Astrocyte of the spinal cord (primary cell): ENCODE data around the gene FGF3.

ENCODE experiments used
- DNase-seq: peaks from one replicate; pipeline ENCODE4 v3.0.0; 2011; ENCODE audit warnings: low read depth, low spot score
- H3K4me3 ChIP-seq: 2 replicates; pipeline ENCODE4 v1.5.1; 2011; ENCODE audit warnings: low read depth, mild to moderate bottlenecking, low read length, moderate library complexity
- in situ Hi-C: cut with HindIII; loops from 2 replicates; pipeline ENCODE4 v1.10.0; 2017; ENCODE audit warnings: low sequenced_read_pairs
- TF ChIP-seq, protein P1 (sequence below): IDR thresholded peaks from 2 replicates; pipeline ENCODE4 v1.5.1; 2012; ENCODE audit warnings: low read depth, mild to moderate bottlenecking, low read length, inconsistent platforms

The FGF3 gene

DNA sequence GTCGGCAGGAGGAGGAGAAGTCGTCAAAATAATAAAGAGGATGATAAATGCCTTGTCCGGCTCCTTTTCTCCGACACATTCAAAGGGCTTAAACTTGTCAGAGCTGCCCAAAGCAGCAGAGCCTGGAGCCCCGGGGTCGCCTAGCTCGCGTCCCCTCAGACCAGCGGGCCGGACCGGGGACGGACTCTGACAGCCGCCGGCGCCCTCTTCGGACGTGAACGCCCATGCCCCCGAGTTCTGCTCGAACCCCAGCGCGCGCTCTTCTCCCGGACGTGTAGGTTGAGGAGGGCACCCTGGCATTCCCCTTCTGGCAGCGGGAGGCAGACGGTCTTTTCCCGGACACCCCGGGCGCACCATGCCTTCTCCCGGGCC is 999 bp downstream of the FGF3 start:
- in situ Hi-C loops = no loop called here
- no peak overlapping the region for H3K4me3 ChIP-seq
- TF ChIP-seq, protein P1, sequence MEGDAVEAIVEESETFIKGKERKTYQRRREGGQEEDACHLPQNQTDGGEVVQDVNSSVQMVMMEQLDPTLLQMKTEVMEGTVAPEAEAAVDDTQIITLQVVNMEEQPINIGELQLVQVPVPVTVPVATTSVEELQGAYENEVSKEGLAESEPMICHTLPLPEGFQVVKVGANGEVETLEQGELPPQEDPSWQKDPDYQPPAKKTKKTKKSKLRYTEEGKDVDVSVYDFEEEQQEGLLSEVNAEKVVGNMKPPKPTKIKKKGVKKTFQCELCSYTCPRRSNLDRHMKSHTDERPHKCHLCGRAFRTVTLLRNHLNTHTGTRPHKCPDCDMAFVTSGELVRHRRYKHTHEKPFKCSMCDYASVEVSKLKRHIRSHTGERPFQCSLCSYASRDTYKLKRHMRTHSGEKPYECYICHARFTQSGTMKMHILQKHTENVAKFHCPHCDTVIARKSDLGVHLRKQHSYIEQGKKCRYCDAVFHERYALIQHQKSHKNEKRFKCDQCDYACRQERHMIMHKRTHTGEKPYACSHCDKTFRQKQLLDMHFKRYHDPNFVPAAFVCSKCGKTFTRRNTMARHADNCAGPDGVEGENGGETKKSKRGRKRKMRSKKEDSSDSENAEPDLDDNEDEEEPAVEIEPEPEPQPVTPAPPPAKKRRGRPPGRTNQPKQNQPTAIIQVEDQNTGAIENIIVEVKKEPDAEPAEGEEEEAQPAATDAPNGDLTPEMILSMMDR = no peak
- DNase-seq = no peak

DNA sequence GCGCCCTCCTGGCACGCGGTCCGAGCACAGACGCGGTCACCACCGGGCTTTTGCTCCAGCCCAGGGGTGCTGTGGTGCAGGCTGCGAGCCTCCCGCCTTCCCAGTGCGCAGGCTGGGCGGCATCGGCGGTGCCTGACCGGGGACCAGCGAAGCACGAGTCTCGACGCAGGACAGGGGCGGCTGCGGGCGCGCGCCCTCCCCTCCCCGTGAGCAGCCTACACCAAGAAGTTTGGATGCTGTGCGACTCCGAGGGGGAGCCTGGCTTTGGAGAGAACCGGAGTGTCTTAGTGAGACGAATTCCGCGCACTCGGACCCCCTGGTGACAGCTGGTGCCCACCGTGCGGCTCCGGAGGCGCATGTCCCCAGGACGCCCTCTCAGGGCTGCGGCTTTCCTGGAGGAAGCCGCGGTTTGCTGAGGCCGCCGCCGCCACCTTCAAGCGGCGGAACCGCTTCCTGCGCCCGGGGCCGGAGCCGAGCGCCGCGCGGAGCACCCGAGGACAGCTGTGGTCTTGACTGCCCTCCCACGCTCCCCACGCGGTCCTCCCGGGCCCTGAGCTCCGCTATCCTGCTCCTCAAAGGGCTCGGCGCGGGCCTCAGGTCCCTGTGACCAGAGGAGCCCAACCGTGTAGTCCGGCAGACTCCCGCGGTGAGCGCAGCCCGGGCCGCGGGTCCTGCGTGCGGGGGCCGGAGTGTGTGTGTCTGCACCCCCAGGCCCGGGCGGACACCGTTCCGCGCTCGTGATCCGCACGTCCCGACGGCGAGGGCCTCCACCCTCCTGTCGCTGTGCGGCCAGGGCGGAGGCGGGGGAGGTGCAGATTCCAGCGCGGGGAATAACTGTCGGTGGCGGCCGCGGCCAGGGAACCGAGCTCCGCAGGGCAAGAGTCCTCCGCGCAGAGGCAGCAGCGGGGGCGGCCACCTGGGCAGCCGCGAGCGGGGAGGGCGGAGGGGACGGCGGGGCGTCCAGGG is 1.7 kb downstream of the FGF3 start:
- DNase-seq = no peak
- H3K4me3 ChIP-seq = no peak overlapping the region
- in situ Hi-C loops = no loop called here
- TF ChIP-seq, protein P1 = no peak

GRCh38 chr11:69816671-69817070 is 2.5 kb downstream of the FGF3 start:
- DNase-seq = no peak
- TF ChIP-seq, protein P1 = no peak
- no peak overlapping the region for H3K4me3 ChIP-seq
- in situ Hi-C loops = no loop called here

- no peak for DNase-seq
- TF ChIP-seq, protein P1 = no peak
- in situ Hi-C loops = no loop called here
- H3K4me3 ChIP-seq = no peak overlapping the region
Observed at GRCh38 chr11:69815973-69816372, 3.2 kb downstream of the FGF3 start.

DNA sequence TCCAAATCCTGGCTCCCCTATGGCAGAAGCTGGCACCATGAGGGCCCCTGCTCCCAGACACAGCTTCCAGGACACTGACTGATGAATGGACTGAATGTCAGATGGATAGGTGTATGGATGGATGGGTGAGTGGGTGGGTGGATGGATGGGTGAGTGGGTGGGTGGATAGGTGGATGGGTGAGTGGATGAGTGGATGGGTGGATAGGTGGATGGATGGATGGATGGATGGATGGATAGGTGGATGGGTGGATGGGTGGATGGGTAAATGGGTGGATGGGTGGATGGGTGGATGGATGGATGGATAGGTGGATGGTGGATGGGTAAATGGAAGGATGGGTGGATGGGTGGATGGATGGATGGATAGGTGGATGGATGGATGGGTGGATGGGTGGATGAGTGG is 4.3 kb downstream of the FGF3 start:
- in situ Hi-C loops = no loop called here
- no peak for DNase-seq
- TF ChIP-seq, protein P1 = no peak
- H3K4me3 ChIP-seq = no peak overlapping the region

- TF ChIP-seq, protein P1 = no peak
- in situ Hi-C loops = no loop called here
- DNase-seq = no peak
- no peak overlapping the region for H3K4me3 ChIP-seq
Observed at GRCh38 chr11:69814411-69814810, 4.8 kb downstream of the FGF3 start.
